GM19239 (cell line): ENCODE results near the gene TSNAXIP1.

ENCODE experiments used
- DNase-seq: peaks from one replicate; pipeline ENCODE4 v3.0.0; 2011; ENCODE audit warnings: low spot score; ENCODE audit not compliant: insufficient read length
- FAIRE-seq: peaks from 2 replicates; lab custom pipeline; 2011; peaks lifted over from hg19 to GRCh38; lab: Jason Lieb, UNC

Gene TSNAXIP1, protein sequence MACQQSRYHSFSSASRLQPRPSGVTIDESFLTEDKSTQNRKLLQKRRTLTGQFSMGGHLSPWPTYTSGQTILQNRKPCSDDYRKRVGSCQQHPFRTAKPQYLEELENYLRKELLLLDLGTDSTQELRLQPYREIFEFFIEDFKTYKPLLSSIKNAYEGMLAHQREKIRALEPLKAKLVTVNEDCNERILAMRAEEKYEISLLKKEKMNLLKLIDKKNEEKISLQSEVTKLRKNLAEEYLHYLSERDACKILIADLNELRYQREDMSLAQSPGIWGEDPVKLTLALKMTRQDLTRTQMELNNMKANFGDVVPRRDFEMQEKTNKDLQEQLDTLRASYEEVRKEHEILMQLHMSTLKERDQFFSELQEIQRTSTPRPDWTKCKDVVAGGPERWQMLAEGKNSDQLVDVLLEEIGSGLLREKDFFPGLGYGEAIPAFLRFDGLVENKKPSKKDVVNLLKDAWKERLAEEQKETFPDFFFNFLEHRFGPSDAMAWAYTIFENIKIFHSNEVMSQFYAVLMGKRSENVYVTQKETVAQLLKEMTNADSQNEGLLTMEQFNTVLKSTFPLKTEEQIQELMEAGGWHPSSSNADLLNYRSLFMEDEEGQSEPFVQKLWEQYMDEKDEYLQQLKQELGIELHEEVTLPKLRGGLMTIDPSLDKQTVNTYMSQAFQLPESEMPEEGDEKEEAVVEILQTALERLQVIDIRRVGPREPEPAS

DNA sequence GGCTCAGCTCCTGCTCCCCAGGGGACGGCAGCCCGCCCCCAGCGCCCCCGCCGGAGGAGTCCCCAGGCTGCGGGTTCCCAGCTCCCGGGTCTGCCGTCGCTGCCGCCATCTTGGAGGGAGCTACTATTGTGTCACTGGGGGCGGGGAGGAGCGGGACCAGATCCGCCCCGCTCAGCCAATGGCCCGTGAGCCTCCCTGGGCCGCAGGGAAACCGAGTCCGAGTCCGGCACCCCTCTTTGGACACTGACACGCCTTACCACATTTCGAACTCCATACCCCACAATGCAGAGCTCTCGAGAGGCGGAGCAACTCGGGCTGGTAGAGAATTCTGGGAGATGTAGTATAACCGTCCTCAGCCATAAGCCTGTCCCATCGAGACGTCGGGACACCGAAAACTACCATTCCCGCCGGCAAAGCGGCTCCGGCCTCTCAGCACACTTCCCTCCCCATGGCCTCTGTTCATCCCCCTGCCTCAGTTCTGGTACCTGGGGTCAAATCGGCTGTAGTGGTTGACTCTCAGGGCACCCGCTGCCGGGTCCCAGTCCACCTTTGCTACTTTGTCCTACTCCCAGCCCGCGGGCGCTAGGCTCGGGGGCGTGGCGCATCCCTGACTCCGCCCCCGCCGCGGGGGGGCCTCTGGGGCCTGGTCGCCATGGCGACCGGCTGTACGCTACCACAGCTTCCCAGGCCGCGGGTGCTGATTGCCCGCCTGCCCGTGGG, at the start of gene TSNAXIP1, which contains the start of gene RANBP10:
Gene TSNAXIP1 (plus strand): TSS at position 462 of the 720 bp plus-strand sequence. CDS start 261 bp downstream, outside the sequence.
Gene RANBP10 (minus strand): TSS at position 133 of the 720 bp plus-strand sequence. CDS start 24 bp downstream, at position 109.
- FAIRE-seq (peak; percentile 91), DNase-seq (peak; percentile 87)

DNA sequence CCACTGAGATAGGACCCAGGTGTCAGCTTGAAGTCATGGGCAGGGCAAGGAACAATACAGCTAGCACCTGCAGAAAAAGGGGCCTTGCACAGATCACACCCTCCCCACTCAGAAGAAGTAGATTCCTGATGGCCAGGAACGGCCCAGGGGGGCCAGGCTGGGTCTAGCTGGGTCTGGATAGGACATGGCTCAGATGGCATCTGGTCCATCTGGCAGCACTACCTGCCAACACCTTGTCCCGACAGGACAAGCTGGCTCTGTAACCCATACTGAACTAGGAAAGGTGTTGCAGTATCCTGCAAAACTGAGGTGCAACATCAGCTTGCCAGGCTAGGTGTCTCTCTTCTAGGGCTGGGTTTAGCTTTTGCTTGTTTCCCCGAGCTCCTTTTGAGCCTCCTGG, 48.7 kb upstream of the TSNAXIP1 start:
- no peak for DNase-seq
- no peak for FAIRE-seq

GRCh38 chr16:67758966-67759365, 47.7 kb upstream of the TSNAXIP1 start:
- DNase-seq (no peak), FAIRE-seq (no peak)

- no peak for DNase-seq
- no peak for FAIRE-seq
These were observed 46.3 kb upstream of the TSNAXIP1 start for GRCh38 chr16:67760206-67760955.

GRCh38 chr16:67760956-67761230, 45.8 kb upstream of the TSNAXIP1 start:
- DNase-seq (no peak), FAIRE-seq (no peak)

DNA sequence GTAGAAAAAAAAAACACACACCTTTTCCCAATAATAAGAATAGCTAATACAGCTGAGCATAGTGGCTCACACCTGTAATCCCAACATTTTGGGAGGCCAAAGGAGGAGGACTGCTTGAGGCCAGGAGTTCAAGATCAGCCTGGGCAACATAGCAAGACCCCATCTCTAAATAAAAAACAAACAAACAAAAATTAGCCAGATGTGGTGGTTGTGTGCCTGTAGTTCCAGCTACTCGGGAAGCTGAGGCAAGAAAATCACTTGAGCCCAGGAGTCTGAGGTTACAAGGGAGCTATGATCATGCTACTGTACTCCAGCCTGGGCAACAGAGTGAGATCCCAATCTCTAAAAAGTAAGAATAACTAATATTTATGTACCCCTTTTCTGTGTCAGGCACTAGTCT, 44.8 kb upstream of the TSNAXIP1 start:
- no peak for FAIRE-seq
- no peak for DNase-seq

GRCh38 chr16:67762385-67762784, 44.3 kb upstream of the TSNAXIP1 start:
- no peak for FAIRE-seq
- DNase-seq: no peak

DNA sequence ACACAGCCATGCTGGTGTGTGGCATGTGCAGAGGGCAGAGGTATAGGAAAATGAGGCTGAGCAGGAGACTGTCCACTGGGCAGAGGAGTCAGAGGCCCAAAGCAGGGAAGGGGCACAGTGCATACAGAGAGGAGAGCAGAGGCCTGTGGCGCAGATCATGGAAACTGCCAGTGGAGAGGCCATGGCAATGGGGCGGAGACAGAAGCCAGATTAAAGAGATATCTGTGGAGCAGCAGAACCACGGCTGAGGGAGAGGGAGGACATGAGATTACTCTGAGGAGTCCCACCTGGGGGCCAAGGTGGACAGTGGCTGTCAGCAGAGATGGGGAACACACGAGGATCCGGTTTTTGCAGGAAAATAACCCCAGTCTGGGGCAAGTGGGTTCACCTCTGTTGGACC, 43.6 kb upstream of the TSNAXIP1 start:
- FAIRE-seq (no peak), DNase-seq (no peak)

- DNase-seq (no peak), FAIRE-seq (no peak)
These were observed 42.5 kb upstream of the TSNAXIP1 start for GRCh38 chr16:67764158-67764667.

- FAIRE-seq (no peak), DNase-seq (no peak)
These were observed 40.4 kb upstream of the TSNAXIP1 start for GRCh38 chr16:67766291-67766690.

GRCh38 chr16:67767953-67768352, 38.7 kb upstream of the TSNAXIP1 start:
- DNase-seq: no peak
- FAIRE-seq: no peak

GRCh38 chr16:67770346-67770991, 36.2 kb upstream of the TSNAXIP1 start:
- DNase-seq: no peak
- FAIRE-seq: no peak

- DNase-seq (no peak), FAIRE-seq (no peak)
These were observed 33.6 kb upstream of the TSNAXIP1 start for GRCh38 chr16:67773099-67773498.

- DNase-seq (no peak), FAIRE-seq (no peak)
These were observed 32.9 kb upstream of the TSNAXIP1 start for GRCh38 chr16:67773569-67774456.

DNA sequence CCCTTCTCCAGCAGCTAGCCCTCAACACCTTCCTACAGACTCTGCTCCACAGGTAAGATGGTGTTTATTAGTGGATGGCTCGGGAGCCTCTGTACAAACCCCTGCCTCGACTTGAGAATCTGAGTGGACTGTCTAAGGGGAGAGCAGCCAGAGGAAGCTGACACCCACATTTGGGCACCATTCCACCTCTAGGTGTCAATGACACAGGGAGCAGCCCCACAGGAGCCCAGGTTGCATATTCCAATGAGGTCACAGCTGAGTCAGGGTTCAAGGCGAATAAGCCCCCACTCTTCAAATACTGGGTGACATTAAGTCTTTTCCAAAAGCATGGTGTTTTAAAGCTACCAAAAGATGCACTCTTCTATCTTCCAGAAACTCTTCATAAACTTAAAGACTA, 32.2 kb upstream of the TSNAXIP1 start:
- FAIRE-seq: no peak

DNA sequence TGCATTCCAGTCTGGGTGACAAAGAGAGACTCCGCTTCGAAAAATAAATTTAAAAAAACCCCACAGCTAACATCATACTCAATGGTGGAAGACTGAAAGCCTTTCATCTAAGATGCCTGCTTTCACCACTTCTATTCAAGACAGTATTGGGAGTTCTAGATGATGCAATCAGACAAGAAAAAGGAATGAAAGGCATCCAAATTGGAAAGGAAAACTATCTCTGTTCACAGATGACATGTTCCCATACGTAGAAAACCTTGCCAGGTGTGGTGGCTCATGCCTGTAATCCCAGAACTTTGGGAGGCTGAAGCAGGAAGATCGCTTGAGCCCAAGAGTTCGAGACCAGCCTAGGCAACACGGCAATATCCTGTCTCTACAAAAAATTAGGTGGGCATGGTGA, 31.4 kb upstream of the TSNAXIP1 start:
- FAIRE-seq (no peak), DNase-seq (no peak)

More for the DNA sequence above, 32.2 kb upstream of the TSNAXIP1 start:
- no peak for DNase-seq

- DNase-seq (no peak), FAIRE-seq (no peak)
These were observed 27.3 kb upstream of the TSNAXIP1 start for GRCh38 chr16:67779256-67780014.
